H9 (cell line): Measurements from ENCODE around the gene ATXN7. TPM values are rescaled to one million over a fixed set of nuclear protein-coding genes. Genes with fewer than 3 reads are reported as not detected.

Experiments
- DNase-seq: peaks from one replicate; pipeline ENCODE4 v3.0.0-alpha.2; 2017
- H2AFZ ChIP-seq: one replicate; pipeline ENCODE4 v1.6.1; 2013; ENCODE audit warnings: mild to moderate bottlenecking, low read length, control low read depth, moderate library complexity
- H2AK5ac ChIP-seq: 2 replicates; pipeline ENCODE4 v1.6.1; 2013; ENCODE audit warnings: low read length, control low read depth, mixed read lengths; ENCODE audit not compliant: insufficient read length
- H2BK120ac ChIP-seq: one replicate; pipeline ENCODE4 v1.6.1; 2013; ENCODE audit warnings: low read depth, mild to moderate bottlenecking, low read length, control low read depth, inconsistent platforms; ENCODE audit not compliant: poor library complexity, severe bottlenecking
- H2BK12ac ChIP-seq: 2 replicates; pipeline ENCODE4 v1.6.1; 2013; ENCODE audit warnings: low read length, control low read depth, mixed read lengths, low read depth; ENCODE audit not compliant: insufficient read length
- H2BK15ac ChIP-seq: 2 replicates; pipeline ENCODE4 v1.6.1; 2013; ENCODE audit warnings: low read depth, low read length, control low read depth
- H2BK20ac ChIP-seq: one replicate; pipeline ENCODE4 v1.6.1; 2013; ENCODE audit warnings: low read depth, mild to moderate bottlenecking, low read length, control low read depth, inconsistent platforms; ENCODE audit not compliant: poor library complexity, severe bottlenecking
- H2BK5ac ChIP-seq: 2 replicates; pipeline ENCODE4 v1.6.1; 2013; ENCODE audit warnings: low read length, control low read depth, mixed read lengths; ENCODE audit not compliant: insufficient read length
- H3K14ac ChIP-seq: 2 replicates; pipeline ENCODE4 v1.6.1; 2013; ENCODE audit warnings: low read length, control low read depth; ENCODE audit not compliant: insufficient read depth
- H3K18ac ChIP-seq: 2 replicates; pipeline ENCODE4 v1.6.1; 2013; ENCODE audit warnings: low read depth, mild to moderate bottlenecking, mixed read lengths, low read length, control low read depth; ENCODE audit not compliant: insufficient read length
- H3K23ac ChIP-seq: 2 replicates; pipeline ENCODE4 v1.6.1; 2013; ENCODE audit warnings: low read length, control low read depth, mixed read lengths, low read depth; ENCODE audit not compliant: insufficient read length
- H3K23me2 ChIP-seq: 2 replicates; pipeline ENCODE4 v1.6.1; 2013; ENCODE audit warnings: low read depth, mild to moderate bottlenecking, mixed read lengths, low read length, control low read depth; ENCODE audit not compliant: insufficient read length, poor library complexity, severe bottlenecking
- H3K27ac ChIP-seq: 2 replicates; pipeline ENCODE4 v1.5.1; 2013; ENCODE audit warnings: low read length, control low read depth, mixed read lengths, low read depth; ENCODE audit not compliant: insufficient read length
- H3K27me3 ChIP-seq: 2 replicates; pipeline ENCODE4 v1.6.1; 2013; ENCODE audit warnings: low read length, control low read depth, inconsistent platforms; ENCODE audit not compliant: insufficient read depth
- H3K4ac ChIP-seq: 2 replicates; pipeline ENCODE4 v1.6.1; 2013; ENCODE audit warnings: low read depth, mild to moderate bottlenecking, control low read depth, inconsistent platforms, low read length, moderate library complexity
- H3K4me1 ChIP-seq: 2 replicates; pipeline ENCODE4 v1.6.1; 2013; ENCODE audit warnings: low read length, control low read depth, inconsistent platforms; ENCODE audit not compliant: insufficient read depth
- H3K4me2 ChIP-seq: 2 replicates; pipeline ENCODE4 v1.6.1; 2013; ENCODE audit warnings: low read length, control low read depth, mixed read lengths; ENCODE audit not compliant: insufficient read length, insufficient read depth
- H3K56ac ChIP-seq: 2 replicates; pipeline ENCODE4 v1.6.1; 2013; ENCODE audit warnings: low read depth, mild to moderate bottlenecking, mixed read lengths, low read length, control low read depth; ENCODE audit not compliant: insufficient read length
- H3K79me1 ChIP-seq: 2 replicates; pipeline ENCODE4 v1.6.1; 2013; ENCODE audit warnings: low read depth, mild to moderate bottlenecking, moderate library complexity, low read length, control low read depth, inconsistent platforms; ENCODE audit not compliant: insufficient read depth, poor library complexity, severe bottlenecking
- H3K79me2 ChIP-seq: 2 replicates; pipeline ENCODE4 v1.6.1; 2013; ENCODE audit warnings: low read length, control low read depth, inconsistent platforms; ENCODE audit not compliant: insufficient read depth
- H3K9ac ChIP-seq: 2 replicates; pipeline ENCODE4 v1.6.1; 2013; ENCODE audit warnings: low read length, control low read depth, mixed read lengths; ENCODE audit not compliant: insufficient read length; ENCODE audit errors: extremely low read depth
- H3K9me3 ChIP-seq: one replicate; pipeline ENCODE4 v1.6.1; 2013; ENCODE audit warnings: low read depth, low read length, inconsistent platforms; ENCODE audit not compliant: control insufficient read depth
- H3T11ph ChIP-seq: one replicate; pipeline ENCODE4 v1.6.1; 2013; ENCODE audit warnings: mild to moderate bottlenecking, low read length, control low read depth, inconsistent platforms
- H4K20me1 ChIP-seq: one replicate; pipeline ENCODE4 v1.6.1; 2013; ENCODE audit not compliant: control insufficient read depth, insufficient read length, insufficient read depth
- H4K5ac ChIP-seq: 2 replicates; pipeline ENCODE4 v1.6.1; 2013; ENCODE audit warnings: low read depth, mild to moderate bottlenecking, mixed read lengths, low read length, control low read depth; ENCODE audit not compliant: insufficient read length
- H4K8ac ChIP-seq: replicated peaks from 2 replicates; pipeline ENCODE4 v1.6.1; 2013; ENCODE audit warnings: low read length, control low read depth, mixed read lengths, low read depth; ENCODE audit not compliant: insufficient read length
- H4K91ac ChIP-seq: 2 replicates; pipeline ENCODE4 v1.6.1; 2013; ENCODE audit warnings: low read depth, mild to moderate bottlenecking, moderate library complexity, mixed read lengths, low read length, control low read depth; ENCODE audit not compliant: insufficient read length
- H3K27ac Mint-ChIP-seq, 3 experiments: 2 replicates in 2 of 3; 3 replicates in 1 of 3; pipeline ENCODE4 v1.8.0; 2020 to 2021; ENCODE audit warnings: mixed read lengths in 3 of 3, mild to moderate bottlenecking in 1 of 3, moderate library complexity in 1 of 3
- H3K27me3 Mint-ChIP-seq: 2 replicates; pipeline ENCODE4 v1.8.0; 2021; ENCODE audit warnings: low read depth, mild to moderate bottlenecking, moderate library complexity, mixed read lengths
- H3K36me3 Mint-ChIP-seq, 3 experiments: 2 replicates in 2 of 3; 3 replicates in 1 of 3; pipeline ENCODE4 v1.8.0; 2020 to 2021; ENCODE audit warnings: low read depth in 3 of 3, mixed read lengths in 3 of 3; ENCODE audit not compliant: insufficient read depth in 1 of 3
- H3K4me1 Mint-ChIP-seq, 2 experiments: 2 replicates each; pipeline ENCODE4 v1.8.0; 2020; ENCODE audit warnings: mixed read lengths in 2 of 2
- H3K4me3 Mint-ChIP-seq, 2 experiments: 2 replicates in 1 of 2; 3 replicates in 1 of 2; pipeline ENCODE4 v1.8.0; 2020 to 2021; ENCODE audit warnings: mild to moderate bottlenecking in 2 of 2, mixed read lengths in 2 of 2, moderate library complexity in 1 of 2
- H3K9me3 Mint-ChIP-seq, 2 experiments: 2 replicates in 1 of 2; 3 replicates in 1 of 2; pipeline ENCODE4 v1.8.0; 2020; ENCODE audit warnings: mild to moderate bottlenecking in 2 of 2, mixed read lengths in 2 of 2, moderate library complexity in 1 of 2
- CTCF ChIP-seq: fragments of 200-600 bp; sonication (generic); conservative IDR thresholded peaks from 3 replicates; pipeline ENCODE4 v1.8.0; 2021; ENCODE audit warnings: antibody characterized with exemption, mild to moderate bottlenecking
- WGBS: extraction: QIAGEN DNeasy Blood & Tissue Kit; methylation state at CpG from one replicate; pipeline ENCODE4 v1.1.7; 2013; ENCODE audit warnings: missing lambda C conversion rate, low lambda C conversion rate, mixed read lengths; ENCODE audit not compliant: insufficient read length; ENCODE audit errors: extremely low coverage; 5-methylcytosine and 5-hydroxymethylcytosine counted together
- total RNA-seq: library from RNA; stranded (reverse); gene quantifications from 2 replicates; pipeline ENCODE4 v1.2.1, GENCODE V29; 2021

Gene ATXN7
- total RNA-seq, 1 experiment from 2014 or later: 21.5 TPM

DNA sequence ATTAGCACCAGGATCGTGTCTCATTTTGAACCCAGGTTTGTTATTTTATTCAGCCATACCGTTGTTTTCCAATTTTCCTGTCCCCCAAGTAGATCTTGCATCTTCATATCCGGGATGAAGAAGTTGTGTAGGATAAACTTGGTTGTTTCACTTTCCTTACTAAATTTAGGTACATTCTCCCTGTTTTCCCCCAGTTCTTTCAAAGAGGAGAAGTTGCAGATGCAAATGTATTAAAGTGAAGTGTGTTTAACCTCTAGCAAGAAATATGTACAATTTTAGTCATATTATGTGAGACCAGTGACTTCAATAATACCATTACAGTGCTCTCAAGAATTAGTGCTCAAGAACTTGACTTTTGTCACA lies 1.3 kb downstream of the ATXN7 start:
- Histone ChIP-seq H3K14ac (no peak overlapping the region), H3K79me2 (peaks cover 2% of the 10 kb centered on the region; the same call in 1 of the 2 replicates), H3K18ac (no peak overlapping the region), H3K4me2 (peak overlapping the region; percentile 97), H2AK5ac (no peak overlapping the region), H3K23me2 (peaks cover 16% of the 10 kb centered on the region), H3K23ac (no peak overlapping the region), H3K4me1 (no peaks in the 10 kb centered on the region), H4K5ac (no peak overlapping the region), H3K27me3 (no peaks in the 10 kb centered on the region), H2BK120ac (no peak overlapping the region), H2BK5ac (no peak overlapping the region), H2AFZ (no peak overlapping the region), H3K4ac (no peak overlapping the region), H3K27ac (no peak overlapping the region), H3T11ph (no peak overlapping the region), H3K9me3 (no peaks in the 10 kb centered on the region), H2BK15ac (no peak overlapping the region), H2BK20ac (no peak overlapping the region), H4K91ac (no peak overlapping the region), H3K79me1 (no peaks in the 10 kb centered on the region), H3K9ac (peak overlapping the region; percentile 67), H3K56ac (no peak overlapping the region), H2BK12ac (no peak overlapping the region), H4K8ac (no peak overlapping the region), H4K20me1 (no peaks in the 10 kb centered on the region)
- Mint-ChIP-seq H3K9me3 (no peaks in the 10 kb centered on the region), H3K4me3 (peak overlapping the region; percentile 87 to 93), H3K27ac (peak overlapping the region in 2 of 3 experiments; percentile 5 to 70; a peak in 3 of 7 replicates), H3K4me1 (peaks cover 36 to 38% of the 10 kb centered on the region in 2 experiments), H3K27me3 (peaks cover 1% of the 10 kb centered on the region; the same call in 1 of the 2 replicates), H3K36me3 (peaks cover 0 to 19% (median 19%) of the 10 kb centered on the region in 3 experiments; a peak in 6 of 7 replicates)
- DNase-seq: no peak
- no CpG with 5 or more reads among the region's 3 CpGs for WGBS
- TF ChIP-seq CTCF: no peak
